Mesendoderm (in vitro differentiated cells): Measurements from ENCODE around the gene ZNF827.

Experiments
- DNase-seq: peaks from one replicate; pipeline ENCODE4 v3.0.0; 2013
- H2AK5ac ChIP-seq: 2 replicates; pipeline ENCODE4 v1.6.1; 2013; ENCODE audit warnings: low read length, inconsistent platforms
- H2BK120ac ChIP-seq: 2 replicates; pipeline ENCODE4 v1.6.1; 2013; ENCODE audit warnings: low read depth, mild to moderate bottlenecking, low read length, moderate library complexity, mixed read lengths
- H2BK15ac ChIP-seq: replicated peaks from 2 replicates; pipeline ENCODE4 v1.6.1; 2013; ENCODE audit warnings: low read depth, mild to moderate bottlenecking, moderate library complexity
- H2BK5ac ChIP-seq: 2 replicates; pipeline ENCODE4 v1.6.1; 2013; ENCODE audit warnings: low read length, inconsistent platforms
- H3K18ac ChIP-seq: 2 replicates; pipeline ENCODE4 v1.6.1; 2013; ENCODE audit warnings: mild to moderate bottlenecking, low read length, mixed read lengths
- H3K23ac ChIP-seq: one replicate; pipeline ENCODE4 v1.6.1; 2013; ENCODE audit warnings: low read length
- H3K27ac ChIP-seq: 2 replicates; pipeline ENCODE4 v1.5.1; 2013; ENCODE audit warnings: low read depth, mild to moderate bottlenecking, inconsistent platforms, low read length, moderate library complexity
- H3K27me3 ChIP-seq: 2 replicates; pipeline ENCODE4 v1.6.1; 2013; ENCODE audit warnings: low read length, control low read depth, mild to moderate bottlenecking, inconsistent platforms; ENCODE audit not compliant: insufficient read depth, poor library complexity
- H3K36me3 ChIP-seq: 2 replicates; pipeline ENCODE4 v1.6.1; 2013; ENCODE audit warnings: low read length, inconsistent platforms; ENCODE audit not compliant: control insufficient read depth, insufficient read depth
- H3K4ac ChIP-seq: one replicate; pipeline ENCODE4 v1.6.1; 2013; ENCODE audit warnings: low read depth, mild to moderate bottlenecking, low read length, moderate library complexity
- H3K4me1 ChIP-seq: 2 replicates; pipeline ENCODE4 v1.6.1; 2013; ENCODE audit warnings: low read depth, low read length, inconsistent platforms; ENCODE audit not compliant: control insufficient read depth
- H3K4me2 ChIP-seq: 2 replicates; pipeline ENCODE4 v1.6.1; 2013; ENCODE audit warnings: low read length
- H3K4me3 ChIP-seq: 2 replicates; pipeline ENCODE4 v1.5.1; 2013; ENCODE audit warnings: mild to moderate bottlenecking, low read length
- H3K56ac ChIP-seq: one replicate; pipeline ENCODE4 v1.6.1; 2013; ENCODE audit warnings: low read length
- H3K79me1 ChIP-seq: 2 replicates; pipeline ENCODE4 v1.6.1; 2013; ENCODE audit warnings: low read length, inconsistent platforms
- H3K79me2 ChIP-seq: 2 replicates; pipeline ENCODE4 v1.6.1; 2013; ENCODE audit warnings: mild to moderate bottlenecking, low read length; ENCODE audit not compliant: control insufficient read depth, insufficient read depth
- H3K9ac ChIP-seq: 2 replicates; pipeline ENCODE4 v1.6.1; 2013; ENCODE audit warnings: low read length, inconsistent platforms
- H4K5ac ChIP-seq: one replicate; pipeline ENCODE4 v1.6.1; 2013; ENCODE audit warnings: low read length
- H4K8ac ChIP-seq: one replicate; pipeline ENCODE4 v1.6.1; 2013; ENCODE audit warnings: low read depth, mild to moderate bottlenecking, control low read depth, low read length, moderate library complexity
- WGBS: extraction: QIAGEN DNeasy Blood & Tissue Kit; methylation state at CpG from one replicate; pipeline ENCODE4 v1.1.7; 2013; ENCODE audit warnings: low lambda C conversion rate, missing lambda C conversion rate; ENCODE audit not compliant: insufficient coverage; ENCODE audit errors: extremely low coverage; 5-methylcytosine and 5-hydroxymethylcytosine counted together

ZNF827 gene

DNA sequence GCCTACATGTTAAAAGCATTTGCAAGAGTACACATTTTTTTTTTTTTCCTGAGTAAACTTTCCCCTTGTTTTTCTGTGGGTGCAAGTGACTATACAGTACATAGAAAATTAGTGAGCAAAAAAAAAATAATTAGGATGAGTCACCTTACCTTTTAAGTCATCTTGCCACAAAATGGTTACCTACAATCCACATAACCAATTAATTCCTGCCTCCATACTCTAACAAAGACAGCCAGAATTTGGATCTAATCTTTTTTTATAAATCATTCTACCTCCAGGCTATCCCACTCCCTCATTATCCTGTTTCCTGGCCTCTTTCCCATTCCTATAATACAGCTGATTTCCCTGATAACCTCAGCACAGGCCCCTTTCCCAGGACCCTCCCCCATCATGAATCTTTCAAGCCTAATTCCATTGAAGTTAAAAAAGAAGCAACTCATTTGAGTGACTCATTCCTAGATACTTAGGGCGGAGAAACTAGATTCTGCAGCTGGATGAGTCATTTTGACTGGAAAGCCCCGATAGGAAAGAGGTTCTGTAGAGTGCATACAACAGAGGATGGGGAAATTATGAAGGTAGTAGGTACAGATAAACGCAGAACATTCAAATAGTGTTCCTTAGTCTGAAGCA, 130.5 kb downstream of the ZNF827 start:
- Histone ChIP-seq H3K18ac (no peak overlapping the region), H3K27ac (peak overlapping the region; percentile 17), H4K8ac (no peak overlapping the region), H3K9ac (no peak overlapping the region), H2AK5ac (no peak overlapping the region), H3K4me2 (no peak overlapping the region), H4K5ac (no peak overlapping the region), H3K4me1 (peaks cover 1% of the 10 kb centered on the region), H3K79me1 (no peaks in the 10 kb centered on the region), H2BK120ac (no peak overlapping the region), H3K4me3 (no peak overlapping the region), H2BK5ac (no peak overlapping the region), H3K27me3 (no peaks in the 10 kb centered on the region), H3K36me3 (no peaks in the 10 kb centered on the region), H3K79me2 (no peaks in the 10 kb centered on the region), H3K23ac (no peak overlapping the region), H3K56ac (no peak overlapping the region), H3K4ac (no peak overlapping the region), H2BK15ac (no peak overlapping the region)
- no CpG with 5 or more reads among the region's 3 CpGs for WGBS
- peak; percentile 97 for DNase-seq

DNA sequence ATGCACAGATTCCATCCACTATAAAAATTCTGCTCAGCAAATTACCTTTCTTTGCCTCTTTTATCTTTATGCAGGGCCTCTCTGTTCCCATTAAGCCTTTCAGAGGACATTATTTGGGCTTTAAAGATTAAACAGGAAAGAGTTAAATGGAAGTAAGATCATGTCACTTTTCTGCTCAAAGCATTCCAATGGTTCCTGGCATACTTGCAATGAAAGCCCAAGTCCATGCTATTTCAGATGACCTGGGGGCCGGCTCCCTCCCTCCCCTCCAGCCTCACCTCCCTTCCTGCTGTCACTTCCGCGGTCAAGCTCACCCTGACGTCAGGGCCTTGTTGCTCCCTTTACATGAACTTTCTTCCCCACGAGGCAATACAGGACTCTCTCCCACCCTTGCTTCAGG, 133.1 kb downstream of the ZNF827 start:
- Histone ChIP-seq H4K8ac (no peak overlapping the region), H3K4me3 (no peak overlapping the region), H3K4me2 (no peak overlapping the region), H3K79me1 (no peaks in the 10 kb centered on the region), H3K36me3 (no peaks in the 10 kb centered on the region), H2BK120ac (no peak overlapping the region), H2BK15ac (no peak overlapping the region), H4K5ac (no peak overlapping the region), H3K9ac (no peak overlapping the region), H3K4ac (peak overlapping the region; percentile 62), H2AK5ac (no peak overlapping the region), H3K4me1 (peaks cover 1% of the 10 kb centered on the region), H3K79me2 (no peaks in the 10 kb centered on the region), H3K18ac (peak overlapping the region; percentile 80), H3K23ac (no peak overlapping the region), H3K56ac (peak overlapping the region; percentile 65), H3K27me3 (no peaks in the 10 kb centered on the region), H2BK5ac (peak overlapping the region; percentile 45), H3K27ac (peak overlapping the region; percentile 60)
- DNase-seq, result peak; percentile 97
- WGBS, result no CpG with 5 or more reads among the region's 5 CpGs

DNA sequence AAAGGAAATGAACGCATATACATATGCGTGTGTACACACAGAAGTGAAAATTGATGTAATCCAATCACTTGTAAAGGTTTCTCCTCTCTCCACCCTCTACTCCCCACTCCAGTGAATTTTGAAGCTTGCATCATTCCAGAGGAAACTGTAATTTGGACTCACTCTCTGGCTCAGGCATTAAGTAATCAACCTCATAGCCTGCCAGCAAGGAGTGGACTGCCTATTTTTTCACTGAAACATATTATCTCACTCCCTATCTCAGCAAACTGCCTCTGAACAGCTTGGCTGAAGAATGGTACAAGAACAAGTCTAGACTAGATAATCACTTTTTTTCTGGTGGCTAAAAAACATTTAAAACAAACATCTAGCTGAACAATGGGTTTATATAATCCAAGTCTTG, 134.5 kb downstream of the ZNF827 start:
- no peak overlapping the region for H2AK5ac ChIP-seq
- no peak overlapping the region for H3K4ac ChIP-seq
- H3K56ac ChIP-seq, result no peak overlapping the region
- no peak overlapping the region for H3K27ac ChIP-seq
- H3K9ac ChIP-seq, result no peak overlapping the region
- no peak overlapping the region for H2BK120ac ChIP-seq
- H3K23ac ChIP-seq, result no peak overlapping the region
- no peak overlapping the region for H4K8ac ChIP-seq
- no peak overlapping the region for H2BK15ac ChIP-seq
- H3K4me1 ChIP-seq, result peaks cover 1% of the 10 kb centered on the region
- no CpG with 5 or more reads among the region's 2 CpGs for WGBS
- peaks cover 2% of the 10 kb centered on the region for H3K79me1 ChIP-seq
- no peaks in the 10 kb centered on the region for H3K79me2 ChIP-seq
- H4K5ac ChIP-seq, result no peak overlapping the region
- H3K4me3 ChIP-seq, result no peak overlapping the region
- no peak overlapping the region for H3K4me2 ChIP-seq
- no peaks in the 10 kb centered on the region for H3K36me3 ChIP-seq
- DNase-seq, result no peak
- no peak overlapping the region for H2BK5ac ChIP-seq
- peak overlapping the region; percentile 68 for H3K18ac ChIP-seq
- H3K27me3 ChIP-seq, result no peaks in the 10 kb centered on the region

DNA sequence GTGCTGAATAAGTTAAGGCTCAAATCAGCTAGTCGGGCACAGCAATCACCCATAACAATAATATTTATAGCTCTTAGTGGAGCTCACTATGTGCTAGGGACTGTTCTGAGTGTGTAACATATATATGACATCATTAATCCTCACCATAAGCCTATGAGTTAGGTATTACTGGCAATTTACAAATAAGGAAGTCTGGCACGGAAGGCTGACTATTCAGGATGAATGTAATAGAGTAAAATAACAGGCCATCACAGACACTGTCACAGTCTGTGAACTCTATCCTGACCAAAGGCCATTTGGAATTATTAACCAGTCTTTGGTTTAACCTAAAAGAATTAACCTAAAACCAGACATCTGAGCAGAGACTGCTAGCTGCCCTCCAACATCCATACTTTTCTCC, 139.4 kb downstream of the ZNF827 start:
- H4K5ac ChIP-seq, result no peak overlapping the region
- H2AK5ac ChIP-seq, result no peak overlapping the region
- H2BK120ac ChIP-seq, result no peak overlapping the region
- no peak overlapping the region for H3K27ac ChIP-seq
- no peaks in the 10 kb centered on the region for H3K36me3 ChIP-seq
- no peak overlapping the region for H3K4me3 ChIP-seq
- peaks cover 6% of the 10 kb centered on the region for H3K4me1 ChIP-seq
- no peaks in the 10 kb centered on the region for H3K79me2 ChIP-seq
- no peaks in the 10 kb centered on the region for H3K27me3 ChIP-seq
- H3K4me2 ChIP-seq, result no peak overlapping the region
- H2BK5ac ChIP-seq, result no peak overlapping the region
- H3K18ac ChIP-seq, result no peak overlapping the region
- H3K9ac ChIP-seq, result no peak overlapping the region
- peaks cover 2% of the 10 kb centered on the region for H3K79me1 ChIP-seq
- no peak overlapping the region for H4K8ac ChIP-seq
- no peak overlapping the region for H3K56ac ChIP-seq
- no peak for DNase-seq
- H2BK15ac ChIP-seq, result no peak overlapping the region
- H3K23ac ChIP-seq, result no peak overlapping the region
- WGBS, result no CpG with 5 or more reads among the region's 2 CpGs
- H3K4ac ChIP-seq, result no peak overlapping the region

DNA sequence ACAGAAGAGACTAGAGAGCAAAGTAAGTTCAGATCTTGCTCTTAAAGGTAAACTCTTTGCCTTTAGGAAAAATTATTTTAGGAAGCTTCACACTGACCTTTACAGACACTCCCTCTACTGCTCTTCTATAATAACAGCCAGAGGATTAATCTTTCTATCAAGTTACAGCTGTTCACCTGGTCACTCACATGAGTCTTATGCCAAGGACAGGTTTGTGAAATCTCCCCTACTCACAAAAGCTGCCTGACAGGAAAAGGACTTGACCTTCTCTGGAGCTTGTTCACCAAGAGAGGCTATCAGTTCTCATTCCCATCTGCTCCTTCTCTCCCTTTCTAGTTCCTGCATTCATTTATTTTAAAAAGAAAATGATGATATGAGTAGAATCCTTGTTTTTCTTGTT, 141.3 kb downstream of the ZNF827 start:
- Histone ChIP-seq H2BK5ac (no peak overlapping the region), H3K4me1 (peaks cover 4% of the 10 kb centered on the region), H3K36me3 (no peaks in the 10 kb centered on the region), H3K56ac (no peak overlapping the region), H3K79me1 (peaks cover 3% of the 10 kb centered on the region), H2BK15ac (no peak overlapping the region), H3K79me2 (no peaks in the 10 kb centered on the region), H3K4me2 (no peak overlapping the region), H4K8ac (no peak overlapping the region), H2BK120ac (no peak overlapping the region), H3K27ac (no peak overlapping the region), H3K18ac (no peak overlapping the region), H3K4ac (no peak overlapping the region), H3K9ac (no peak overlapping the region), H4K5ac (no peak overlapping the region), H3K27me3 (no peaks in the 10 kb centered on the region), H3K4me3 (no peak overlapping the region), H3K23ac (no peak overlapping the region), H2AK5ac (no peak overlapping the region)
- DNase-seq, result no peak

DNA sequence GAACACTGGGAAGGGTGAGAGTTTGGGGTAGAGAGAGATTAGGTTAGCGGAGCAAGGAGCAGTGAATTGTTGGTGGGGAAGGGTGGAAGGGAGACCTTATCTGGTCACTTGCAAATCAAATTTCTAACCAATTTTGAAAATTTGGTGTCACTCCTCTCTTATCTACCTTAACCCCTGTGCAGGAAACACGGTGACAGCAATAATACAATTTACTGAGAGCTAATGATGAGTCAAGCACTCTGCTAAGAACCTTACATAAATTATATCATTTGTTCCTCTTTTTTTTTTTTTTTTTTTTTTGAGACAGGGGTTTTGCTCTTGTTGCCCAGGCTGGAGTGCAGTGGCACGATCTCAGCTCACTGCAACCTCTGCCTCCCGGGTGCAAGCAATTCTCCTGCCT, 142.3 kb downstream of the ZNF827 start:
- WGBS, result no CpG with 5 or more reads among the region's 4 CpGs
- no peak for DNase-seq

More for the DNA sequence above, 142.3 kb downstream of the ZNF827 start:
- Histone ChIP-seq H3K4me1 (peaks cover 4% of the 10 kb centered on the region), H2BK5ac (no peak overlapping the region), H3K79me2 (no peaks in the 10 kb centered on the region), H3K36me3 (no peaks in the 10 kb centered on the region), H2AK5ac (no peak overlapping the region), H3K4ac (no peak overlapping the region), H3K4me2 (no peak overlapping the region), H3K23ac (no peak overlapping the region), H3K27ac (no peak overlapping the region), H3K79me1 (peaks cover 4% of the 10 kb centered on the region), H4K8ac (no peak overlapping the region), H3K4me3 (no peak overlapping the region), H3K27me3 (no peaks in the 10 kb centered on the region), H2BK120ac (no peak overlapping the region), H2BK15ac (no peak overlapping the region), H3K18ac (no peak overlapping the region), H4K5ac (no peak overlapping the region), H3K56ac (no peak overlapping the region), H3K9ac (no peak overlapping the region)
